NT2/D1 (cell line): Measurements from ENCODE around the gene INSR.

Experiments used
- DNase-seq: peaks from one replicate; pipeline ENCODE4 v3.0.0-alpha.2; 2011; ENCODE audit warnings: low read depth, low spot score
- H3K27me3 ChIP-seq: 2 replicates; pipeline ENCODE4 v1.6.0; 2011; ENCODE audit warnings: mild to moderate bottlenecking; ENCODE audit not compliant: insufficient read length, insufficient read depth
- H3K36me3 ChIP-seq: 2 replicates; pipeline ENCODE4 v1.6.1; 2011; ENCODE audit warnings: mild to moderate bottlenecking, low read length, mixed read lengths; ENCODE audit not compliant: insufficient read depth, insufficient read length
- H3K4me1 ChIP-seq: 2 replicates; pipeline ENCODE4 v1.5.1; 2011; ENCODE audit not compliant: insufficient read depth, insufficient read length
- H3K4me3 ChIP-seq: 2 replicates; pipeline ENCODE4 v1.5.1; 2011; ENCODE audit warnings: low read depth; ENCODE audit not compliant: insufficient read length
- H3K9ac ChIP-seq: 2 replicates; pipeline ENCODE4 v1.6.0; 2011; ENCODE audit warnings: low read depth; ENCODE audit not compliant: insufficient read length
- H3K9me3 ChIP-seq: 2 replicates; pipeline ENCODE4 v1.5.1; 2011; ENCODE audit warnings: mild to moderate bottlenecking, low read length; ENCODE audit not compliant: insufficient read depth
- SUZ12 ChIP-seq: IDR thresholded peaks from 2 replicates; pipeline ENCODE4 v1.6.1; 2011; ENCODE audit not compliant: insufficient read length, insufficient read depth; ENCODE audit errors: extremely low read depth
- YY1 ChIP-seq: IDR thresholded peaks from 2 replicates; pipeline ENCODE4 v1.6.1; 2011; ENCODE audit not compliant: insufficient read length, insufficient read depth
- ZNF274 ChIP-seq: IDR thresholded peaks from 2 replicates; pipeline ENCODE4 v1.6.1; 2011; ENCODE audit warnings: mild to moderate bottlenecking, low read depth, low read length

INSR gene

DNA sequence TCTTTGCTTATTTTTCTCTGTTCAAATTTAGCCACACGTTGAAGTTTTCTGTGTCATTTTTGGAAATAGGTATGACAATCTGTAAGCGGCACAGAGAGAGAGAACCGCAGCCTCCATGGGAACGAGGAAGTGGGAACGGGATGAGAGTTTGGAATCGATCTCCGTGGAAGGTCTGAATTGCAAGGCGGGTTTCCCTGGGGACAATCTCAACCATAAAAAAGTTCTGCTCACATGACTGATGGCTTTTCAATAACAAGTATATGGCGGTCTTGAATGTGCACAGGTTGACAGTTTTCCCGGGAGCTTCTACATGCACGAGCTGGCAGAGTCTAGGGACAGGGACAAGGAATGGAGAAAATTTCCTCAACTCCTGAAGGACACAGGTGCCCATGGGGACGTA is 90.9 kb downstream of the INSR start:
- Histone ChIP-seq H3K4me1 (peaks cover 3% of the 10 kb centered on the region), H3K9me3 (no peaks in the 10 kb centered on the region), H3K36me3 (no peaks in the 10 kb centered on the region), H3K9ac (no peak overlapping the region), H3K27me3 (no peaks in the 10 kb centered on the region), H3K4me3 (no peak overlapping the region)
- TF ChIP-seq YY1, result no peak
- TF ChIP-seq ZNF274, result no peak
- no peak for TF ChIP-seq SUZ12
- no peak for DNase-seq

DNA sequence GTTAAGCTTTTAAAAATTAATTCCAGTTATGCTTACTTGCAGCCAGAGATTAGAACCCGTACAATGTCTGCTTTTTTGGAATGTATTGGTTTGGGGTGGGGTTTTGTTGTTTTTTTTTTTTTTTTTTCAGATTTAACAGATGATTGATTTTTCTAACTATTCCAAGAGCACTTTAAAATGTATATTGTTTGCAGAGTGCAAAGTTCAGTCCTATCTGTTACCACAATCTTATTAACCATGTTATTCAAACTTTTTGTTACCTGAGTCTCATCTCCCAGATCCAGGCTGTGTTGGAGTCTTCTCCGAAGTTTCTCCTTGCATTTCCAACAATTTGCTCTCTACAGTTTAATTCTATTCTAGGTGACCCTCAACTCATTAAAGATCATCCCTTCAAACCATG is 91.3 kb downstream of the INSR start:
- H3K9ac ChIP-seq, result no peak overlapping the region
- H3K4me1 ChIP-seq, result peaks cover 3% of the 10 kb centered on the region
- no peaks in the 10 kb centered on the region for H3K9me3 ChIP-seq
- H3K27me3 ChIP-seq, result no peaks in the 10 kb centered on the region
- DNase-seq, result no peak
- H3K4me3 ChIP-seq, result no peak overlapping the region
- H3K36me3 ChIP-seq, result no peaks in the 10 kb centered on the region
- TF ChIP-seq ZNF274 (no peak), SUZ12 (no peak), YY1 (no peak)

DNA sequence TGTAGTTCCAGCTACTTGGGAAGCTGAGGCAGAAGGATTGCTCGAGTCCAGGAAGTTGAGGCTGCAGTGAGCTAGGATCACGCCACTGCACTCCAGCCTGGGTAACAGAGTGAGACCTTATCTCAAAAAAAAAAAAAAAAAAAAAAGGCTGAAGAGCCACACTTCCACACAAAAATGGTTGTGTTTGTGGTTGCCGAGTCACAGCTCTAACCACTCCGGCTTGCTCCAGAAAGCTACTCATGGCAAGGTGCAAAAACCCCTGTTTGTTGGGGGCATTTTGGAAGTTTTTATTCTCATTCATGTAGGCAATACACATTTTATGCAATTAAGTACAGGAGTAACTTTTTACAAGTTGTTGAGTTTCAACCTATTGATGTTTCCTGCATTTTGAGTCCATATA is 93.5 kb downstream of the INSR start:
- no peaks in the 10 kb centered on the region for H3K9me3 ChIP-seq
- no peaks in the 10 kb centered on the region for H3K36me3 ChIP-seq
- no peaks in the 10 kb centered on the region for H3K27me3 ChIP-seq
- H3K9ac ChIP-seq, result no peak overlapping the region
- DNase-seq, result no peak
- H3K4me1 ChIP-seq, result peaks cover 3% of the 10 kb centered on the region
- TF ChIP-seq ZNF274 (no peak), SUZ12 (no peak), YY1 (no peak)
- H3K4me3 ChIP-seq, result no peak overlapping the region

DNA sequence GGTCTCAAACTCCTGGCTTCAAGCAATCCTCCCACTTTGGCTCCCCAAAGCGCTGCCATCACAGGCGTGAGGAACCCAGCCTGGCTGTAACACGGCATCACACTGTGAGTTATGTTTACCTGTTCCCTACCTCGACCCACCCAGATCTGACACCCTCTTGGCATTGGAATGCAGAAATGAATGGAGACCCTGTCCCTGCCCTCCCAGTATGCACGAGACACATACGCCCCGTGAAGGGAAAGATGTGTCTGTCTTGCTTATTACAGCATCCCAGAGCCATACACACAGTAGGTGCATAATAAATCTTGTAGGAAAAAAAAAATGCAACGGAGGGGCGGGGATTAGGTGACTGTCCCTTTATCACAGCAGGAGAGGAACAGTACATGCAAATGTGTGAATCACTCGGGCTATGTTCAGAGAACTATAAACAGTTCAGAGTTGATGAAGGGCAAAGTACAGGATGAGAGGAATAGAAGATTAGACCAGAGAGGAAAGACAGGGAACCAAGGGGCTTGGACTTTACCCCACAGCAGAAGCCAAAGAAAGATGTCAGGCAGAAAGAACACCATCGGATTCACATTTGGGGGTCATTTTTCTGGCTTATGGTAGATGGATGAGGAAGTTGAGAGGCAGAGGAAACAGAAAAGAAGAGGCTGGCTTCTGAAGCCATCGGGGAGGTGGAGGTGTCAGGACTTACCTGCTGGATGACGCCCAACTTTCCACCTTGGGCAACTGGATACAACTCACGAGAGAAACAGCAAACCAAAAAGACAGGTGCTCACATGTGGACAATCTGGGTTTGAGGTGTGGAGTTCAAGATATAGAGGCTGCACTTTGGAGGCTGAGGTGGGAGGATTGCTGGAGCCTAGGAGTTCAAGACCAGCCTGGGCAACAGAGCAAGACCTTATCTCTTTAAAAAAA is 94.3 kb downstream of the INSR start:
- no peak for TF ChIP-seq SUZ12
- TF ChIP-seq YY1, result no peak
- no peak for TF ChIP-seq ZNF274
- no peak overlapping the region for H3K4me3 ChIP-seq
- no peak overlapping the region for H3K9ac ChIP-seq
- no peaks in the 10 kb centered on the region for H3K9me3 ChIP-seq
- H3K4me1 ChIP-seq, result peaks cover 3% of the 10 kb centered on the region
- no peaks in the 10 kb centered on the region for H3K27me3 ChIP-seq
- H3K36me3 ChIP-seq, result no peaks in the 10 kb centered on the region
- no peak for DNase-seq

DNA sequence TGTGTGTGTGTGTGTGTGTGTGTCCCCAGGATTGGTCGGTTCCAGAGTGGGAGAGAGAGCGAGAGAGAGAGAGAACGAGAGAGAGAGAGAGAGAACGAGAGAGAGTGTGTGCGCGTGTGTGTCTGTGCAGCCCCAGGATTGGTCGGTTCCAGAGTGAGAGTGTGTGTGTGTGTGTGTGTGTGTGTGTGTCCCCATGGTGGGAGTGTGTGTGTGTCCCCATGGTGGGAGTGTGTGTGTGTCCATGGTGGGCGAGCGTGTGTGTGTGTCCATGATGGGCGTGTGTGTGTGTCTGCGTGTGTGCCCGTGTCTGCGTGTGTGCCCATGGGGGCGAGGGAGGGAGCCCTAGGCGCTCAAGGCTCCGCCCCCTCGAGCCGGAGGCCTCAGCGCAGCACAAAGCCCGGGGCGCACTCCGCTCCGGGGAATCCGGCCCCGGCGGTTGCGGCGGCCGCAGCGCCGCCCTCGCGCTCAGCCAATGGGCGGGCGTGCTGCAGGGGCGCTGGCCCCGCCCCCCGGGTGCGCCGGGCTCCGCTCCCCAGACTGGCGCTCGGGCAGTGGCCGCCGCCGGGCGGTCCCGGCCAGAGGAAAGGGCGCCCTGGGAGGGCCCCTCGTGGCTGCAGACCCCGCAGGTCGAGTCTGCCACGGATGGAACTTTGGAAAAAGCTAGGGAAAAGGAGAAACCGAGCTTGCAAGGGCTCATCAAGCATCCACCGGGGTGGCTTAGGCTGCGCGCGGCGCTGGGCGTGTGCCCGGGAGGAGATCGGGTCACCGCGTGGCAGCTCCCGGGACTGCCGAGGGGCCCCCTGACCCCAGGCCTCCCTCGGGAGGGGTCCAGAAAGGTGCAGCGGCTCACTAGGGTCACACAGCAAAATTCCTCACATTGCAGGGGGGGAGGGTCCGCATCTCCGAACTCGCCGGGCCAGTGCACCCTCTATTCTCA is 96.2 kb downstream of the INSR start:
- peak overlapping the region; percentile 98 for H3K9ac ChIP-seq

DNA sequence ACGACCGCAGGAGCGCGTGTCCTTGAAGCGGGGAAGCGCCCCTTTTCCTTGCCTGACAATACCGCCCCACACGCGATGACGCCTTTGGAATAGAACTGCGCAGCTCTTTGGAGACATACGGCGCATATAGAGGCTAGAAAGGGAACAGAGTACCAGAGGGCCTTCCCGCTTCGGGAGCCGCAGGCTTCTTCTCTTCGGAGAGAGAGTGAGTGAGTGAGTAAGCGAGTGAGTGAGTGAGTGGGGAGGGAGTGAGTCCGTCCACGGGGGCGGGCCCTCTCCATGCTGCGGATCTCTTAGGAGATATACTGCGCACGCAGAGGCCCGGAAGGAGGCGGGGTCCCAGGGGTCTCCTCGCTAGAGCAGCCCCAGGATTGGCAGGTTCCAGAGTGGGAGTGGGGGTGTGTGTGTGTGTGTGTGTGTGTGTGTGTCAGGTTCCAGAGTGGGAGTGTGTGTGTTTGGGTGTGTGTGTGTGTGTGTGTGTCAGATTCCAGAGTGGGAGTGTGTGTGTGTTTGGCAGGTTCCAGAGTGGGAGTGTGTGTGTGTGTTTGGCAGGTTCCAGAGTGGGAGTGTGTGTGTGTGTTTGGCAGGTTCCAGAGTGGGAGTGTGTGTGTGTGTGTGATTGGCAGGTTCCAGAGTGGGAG is 97.0 kb downstream of the INSR start:
- TF ChIP-seq ZNF274, result no peak
- TF ChIP-seq SUZ12, result no peak
- TF ChIP-seq YY1, result no peak
- Histone ChIP-seq H3K9ac (peak overlapping the region; percentile 50), H3K4me1 (peaks cover 7% of the 10 kb centered on the region), H3K4me3 (peak overlapping the region; percentile 91), H3K36me3 (no peaks in the 10 kb centered on the region), H3K27me3 (no peaks in the 10 kb centered on the region), H3K9me3 (no peaks in the 10 kb centered on the region)
- peak; percentile 64 for DNase-seq

More for the DNA sequence above, 96.2 kb downstream of the INSR start:
- no peak for TF ChIP-seq YY1
- TF ChIP-seq ZNF274, result no peak
- no peak for TF ChIP-seq SUZ12
- Histone ChIP-seq H3K4me1 (peaks cover 7% of the 10 kb centered on the region), H3K4me3 (peak overlapping the region; percentile 91), H3K36me3 (no peaks in the 10 kb centered on the region), H3K9me3 (no peaks in the 10 kb centered on the region), H3K27me3 (no peaks in the 10 kb centered on the region)
- peak; percentile 83 for DNase-seq
